Esophagus squamous epithelium (tissue), 5 donors: ENCODE measurements around the gene TPSG1. TPM values are rescaled to one million over a fixed set of nuclear protein-coding genes. Genes with fewer than 3 reads are reported as not detected.

Experiments
- DNase-seq: peaks from one replicate; lab custom pipeline; 2025; lab: John Stamatoyannopoulos, UW
- H3K27ac ChIP-seq, 4 donors: fragments of 200-600 bp; sonication (generic); one replicate each; pipeline ENCODE4 v1.5.1; 2016 to 2019; ENCODE audit warnings: mild to moderate bottlenecking in 1 of 4
- H3K27me3 ChIP-seq, 4 donors: fragments of 200-600 bp; sonication (generic); 1 replicate in 3 of 4; 2 replicates in 1 of 4; pipeline versions ENCODE4 v1.5.1 to v1.6.0; 2017 to 2021; ENCODE audit warnings: antibody characterized with exemption in 1 of 4
- H3K36me3 ChIP-seq, 3 donors: fragments of 200-600 bp; sonication (generic); one replicate each; pipeline ENCODE4 v1.5.1; 2016 to 2019
- H3K4me1 ChIP-seq, 3 donors: fragments of 200-600 bp; sonication (generic); one replicate each; pipeline ENCODE4 v1.5.1; 2017 to 2019
- H3K4me3 ChIP-seq, 4 donors: fragments of 200-600 bp; sonication (generic); 1 replicate in 3 of 4; 2 replicates in 1 of 4; pipeline ENCODE4 v1.5.1; 2016 to 2019; ENCODE audit warnings: mild to moderate bottlenecking in 2 of 4, moderate library complexity in 1 of 4
- H3K9me3 ChIP-seq, 3 donors: fragments of 200-600 bp; sonication (generic); one replicate each; pipeline ENCODE4 v1.5.1; 2016 to 2019
- CTCF ChIP-seq, 6 experiments: fragments of 450-650 bp in 4 of 6; fragments of 200-600 bp in 2 of 6; sonication (generic) in 2 of 6; IDR thresholded peaks; one replicate each; pipeline ENCODE4 v1.5.1; 2016 to 2019; ENCODE audit warnings: antibody characterized with exemption in 6 of 6, mild to moderate bottlenecking in 4 of 6, moderate library complexity in 4 of 6
- POLR2A ChIP-seq, 4 donors: fragments of 450-650 bp; IDR thresholded peaks; one replicate each; pipeline ENCODE4 v1.6.1; 2017; ENCODE audit warnings: antibody characterized with exemption in 4 of 4, mild to moderate bottlenecking in 4 of 4, moderate library complexity in 3 of 4
- WGBS, 2 donors: methylation state at CpG; one replicate each; pipeline ENCODE4 v1.1.5; 2018; 5-methylcytosine and 5-hydroxymethylcytosine counted together
- intact Hi-C: fragments of 100-400 bp; cut with DNase I; formaldehyde crosslinking; loops from one replicate; pipeline ENCODE4 v1.15.0; 2022
- total RNA-seq, 4 donors: library from RNA; depleted of rRNA; stranded (reverse); fragments of >200 nt; gene quantifications; one replicate each; pipeline ENCODE4 v1.1.0, GENCODE V29; 2016
- donor health status: DM: yes; HTN: yes; CAD: no.

The TPSG1 gene
- total RNA-seq, 4 donors from 2014 or later, result 0.27 TPM; not detected in 3

GRCh38 chr16:1217526-1217925 lies 7.5 kb downstream of the TPSG1 start:
- no peak for DNase-seq
- WGBS, 2 donors, result 88% methylated on average over 10 of the region's 24 CpGs; no CpG with 5 or more reads in 1 of the 2 donors
- Histone ChIP-seq H3K27ac (no peak overlapping the region), H3K4me1 (no peaks in the 10 kb centered on the region), H3K36me3 (peaks cover 0 to 38% (median 0%) of the 10 kb centered on the region in 3 donors), H3K4me3 (no peak overlapping the region), H3K9me3 (no peaks in the 10 kb centered on the region), H3K27me3 (peaks cover 0 to 7% (median 0%) of the 10 kb centered on the region in 4 donors)
- intact Hi-C loops, result no loop called here
- TF ChIP-seq CTCF (IDR thresholded peaks at IDR 0.05) (no peak), POLR2A (IDR thresholded peaks at IDR 0.05) (no peak)

GRCh38 chr16:1216681-1217400 lies 8.2 kb downstream of the TPSG1 start:
- Histone ChIP-seq H3K27ac (no peak overlapping the region), H3K27me3 (peaks cover 0 to 7% (median 0%) of the 10 kb centered on the region in 4 donors), H3K4me1 (no peaks in the 10 kb centered on the region), H3K4me3 (no peak overlapping the region), H3K9me3 (no peaks in the 10 kb centered on the region), H3K36me3 (peaks cover 0 to 41% (median 0%) of the 10 kb centered on the region in 3 donors)
- no peak for DNase-seq
- intact Hi-C loops, result no loop called here
- no peak for TF ChIP-seq POLR2A (IDR thresholded peaks at IDR 0.05)
- TF ChIP-seq CTCF (IDR thresholded peaks at IDR 0.05), result no peak
- 39 to 70% methylated on average over 9 to 11 of the region's 32 CpGs for WGBS, 2 donors

GRCh38 chr16:1216296-1216619 lies 8.8 kb downstream of the TPSG1 start:
- 67 to 83% methylated on average over 1 to 3 of the region's 12 CpGs for WGBS, 2 donors
- Histone ChIP-seq H3K27me3 (peaks cover 0 to 7% (median 0%) of the 10 kb centered on the region in 4 donors), H3K36me3 (peaks cover 0 to 47% (median 0%) of the 10 kb centered on the region in 3 donors), H3K27ac (no peak overlapping the region), H3K4me1 (no peaks in the 10 kb centered on the region), H3K4me3 (no peak overlapping the region), H3K9me3 (no peaks in the 10 kb centered on the region)
- intact Hi-C loops, result no loop called here
- TF ChIP-seq POLR2A (IDR thresholded peaks at IDR 0.05) (no peak), CTCF (IDR thresholded peaks at IDR 0.05) (no peak)
- no peak for DNase-seq

GRCh38 chr16:1215574-1216295 lies 9.3 kb downstream of the TPSG1 start:
- intact Hi-C loops, result no loop called here
- H3K4me1 ChIP-seq, result no peaks in the 10 kb centered on the region
- no peak for DNase-seq
- no peaks in the 10 kb centered on the region for H3K9me3 ChIP-seq
- H3K27me3 ChIP-seq, result peaks cover 0 to 7% (median 0%) of the 10 kb centered on the region in 4 donors
- no peak overlapping the region for H3K4me3 ChIP-seq
- H3K36me3 ChIP-seq, result peaks cover 0 to 52% (median 0%) of the 10 kb centered on the region in 3 donors
- 61 to 83% methylated on average over 10 to 16 of the region's 32 CpGs for WGBS, 2 donors
- TF ChIP-seq CTCF (IDR thresholded peaks at IDR 0.05) (no peak), POLR2A (IDR thresholded peaks at IDR 0.05) (no peak)
- H3K27ac ChIP-seq, result no peak overlapping the region

GRCh38 chr16:1214719-1215118 lies 10.3 kb downstream of the TPSG1 start:
- no peak for DNase-seq
- intact Hi-C loops, result no loop called here

More at GRCh38 chr16:1214719-1215118, 10.3 kb downstream of the TPSG1 start:
- Histone ChIP-seq H3K9me3 (no peaks in the 10 kb centered on the region), H3K36me3 (peaks cover 0 to 60% (median 0%) of the 10 kb centered on the region in 3 donors), H3K27ac (no peak overlapping the region), H3K4me1 (no peaks in the 10 kb centered on the region), H3K27me3 (peaks cover 0 to 7% (median 0%) of the 10 kb centered on the region in 4 donors), H3K4me3 (no peak overlapping the region)
- no peak for TF ChIP-seq POLR2A (IDR thresholded peaks at IDR 0.05)
- TF ChIP-seq CTCF (IDR thresholded peaks at IDR 0.05), result no peak
- 71% methylated on average over 1 of the region's 16 CpGs; no CpG with 5 or more reads in 1 of the 2 donors for WGBS, 2 donors
